ENCODE data around the gene ABLIM2.

DNA sequence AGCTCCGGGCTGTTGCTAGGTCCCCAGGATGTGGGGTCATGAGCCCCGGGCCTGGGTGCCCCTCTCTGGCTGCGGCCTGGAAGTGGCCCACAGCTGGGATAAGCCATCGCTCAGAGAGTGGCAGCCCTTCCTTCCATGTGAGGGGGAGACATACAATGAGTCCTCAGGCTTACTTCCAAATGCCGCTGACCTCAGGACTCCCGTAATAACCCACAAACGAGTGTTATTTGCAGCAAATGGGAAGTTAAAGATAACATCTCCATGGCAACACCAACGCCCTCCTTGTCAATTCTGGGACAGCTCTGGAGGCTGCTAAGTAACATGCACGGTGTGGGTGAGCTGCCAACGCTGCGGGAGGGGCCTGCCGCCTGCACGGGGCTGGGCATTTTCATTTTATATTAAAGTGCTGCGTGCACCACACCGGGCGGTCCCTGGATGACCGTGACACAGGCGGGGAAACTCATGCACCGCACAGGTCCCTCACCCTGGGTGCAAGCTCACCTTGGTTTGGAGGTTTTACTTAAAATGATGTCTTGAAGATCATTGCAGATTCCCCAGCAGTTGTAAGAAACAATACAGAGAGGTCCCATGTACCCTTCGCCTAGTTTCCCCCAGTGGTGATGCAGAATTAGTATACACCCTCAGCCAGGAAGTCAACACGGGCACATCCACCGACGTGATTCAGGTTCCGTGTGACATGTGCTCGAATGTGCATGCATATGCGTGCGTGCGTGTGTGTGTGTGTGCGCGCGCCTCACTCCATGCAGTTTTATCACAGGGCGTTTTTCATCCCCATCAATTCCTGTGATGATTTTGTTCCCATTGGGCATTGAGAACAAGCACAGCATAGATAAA, 79.4 kb downstream of the ABLIM2 start:
- TF ChIP-seq CTCF (IDR thresholded peaks at IDR 0.05 in 2 of 3, conservative IDR thresholded peaks at IDR 0.05 in 1 of 3; ENCODE audit: borderline replicate concordance in 1 of 3, insufficient read depth in 1 of 3, low read depth in 2 of 3, low read length in 2 of 3) = no peak
- TF ChIP-seq POLR2A (IDR thresholded peaks at IDR 0.05; ENCODE audit: borderline replicate concordance, extremely low read depth, insufficient read depth, insufficient read length) = no peak
- TF ChIP-seq ZNF274 (IDR thresholded peaks at IDR 0.05; ENCODE audit: low read depth, low read length) = no peak
- TF ChIP-seq EZH2 (IDR thresholded peaks at IDR 0.05) = no peak
- no peak for TF ChIP-seq ZFX (IDR thresholded peaks at IDR 0.05)
- TF ChIP-seq CBX3 (IDR thresholded peaks at IDR 0.05; ENCODE audit: low read depth) = no peak
- TF ChIP-seq JUND (IDR thresholded peaks at IDR 0.05) = no peak
- no peak for TF ChIP-seq POLR2AphosphoS5 (IDR thresholded peaks at IDR 0.05; ENCODE audit: low read depth, low read length)
- no peak for TF ChIP-seq SP1 (IDR thresholded peaks at IDR 0.05; ENCODE audit: low read depth)
- TF ChIP-seq SRF (IDR thresholded peaks at IDR 0.05; ENCODE audit: low read depth) = no peak
- no peak for TF ChIP-seq REST (IDR thresholded peaks at IDR 0.05; ENCODE audit: low read depth)
- TF ChIP-seq EZH2phosphoT487 (IDR thresholded peaks at IDR 0.05; ENCODE audit: borderline replicate concordance) = no peak
- no peak for TF ChIP-seq YY1 (IDR thresholded peaks at IDR 0.05; ENCODE audit: extremely low read depth, insufficient replicate concordance, low read depth, low read length)
- TF ChIP-seq RAD21 (IDR thresholded peaks at IDR 0.05; ENCODE audit: low read depth) = no peak
